Measurements from ENCODE around the gene EDA.

EDA gene

GRCh38 chrX:69615779-69616456 lies at the start of gene EDA:
TSS of gene EDA (plus strand) at chrX:69616113.
- peak; percentile 86 for DNase-seq

GRCh38 chrX:69568828-69569227 lies 47.1 kb upstream of the EDA start:
- DNase-seq: no peak

- DNase-seq: no peak
These were observed 18.5 kb upstream of the EDA start for GRCh38 chrX:69597399-69597798.

- DNase-seq: no peak
These were observed 15.7 kb upstream of the EDA start for GRCh38 chrX:69600182-69600581.

- no peak for DNase-seq
These were observed 12.2 kb upstream of the EDA start for GRCh38 chrX:69603566-69604194.

- DNase-seq: no peak
These were observed 10.4 kb upstream of the EDA start for GRCh38 chrX:69605521-69605920.

GRCh38 chrX:69607616-69608015 lies 8.3 kb upstream of the EDA start:
- DNase-seq: no peak

- DNase-seq: no peak
These were observed 2.0 kb upstream of the EDA start for GRCh38 chrX:69613946-69614345.

- DNase-seq: no peak
These were observed 1.0 kb upstream of the EDA start for GRCh38 chrX:69614886-69615285.

GRCh38 chrX:69615342-69615741 lies 571 bp upstream of the EDA start:
- DNase-seq: no peak

GRCh38 chrX:69616457-69617203 lies 717 bp downstream of the EDA start:
- DNase-seq: no peak

GRCh38 chrX:69618803-69619202 lies 2.9 kb downstream of the EDA start:
- DNase-seq: no peak

- DNase-seq: no peak
These were observed 10.2 kb downstream of the EDA start for GRCh38 chrX:69626129-69626528.

GRCh38 chrX:69627744-69628143 lies 11.8 kb downstream of the EDA start:
- DNase-seq: no peak

GRCh38 chrX:69630147-69630546 lies 14.2 kb downstream of the EDA start:
- no peak for DNase-seq

GRCh38 chrX:69664693-69665092 lies 48.8 kb downstream of the EDA start:
- no peak for DNase-seq

GRCh38 chrX:69670001-69670555 lies 54.2 kb downstream of the EDA start:
- DNase-seq: no peak

- DNase-seq: no peak
These were observed 59.0 kb downstream of the EDA start for GRCh38 chrX:69674891-69675290.

GRCh38 chrX:69705818-69706217 lies 89.9 kb downstream of the EDA start:
- DNase-seq: no peak

- DNase-seq: no peak
These were observed 102.2 kb downstream of the EDA start for GRCh38 chrX:69718102-69718501.

- DNase-seq: no peak
These were observed 108.4 kb downstream of the EDA start for GRCh38 chrX:69724307-69724706.

GRCh38 chrX:69740317-69740716 lies 124.4 kb downstream of the EDA start:
- DNase-seq: no peak

- DNase-seq: peak; percentile 0
These were observed 125.8 kb downstream of the EDA start for GRCh38 chrX:69741721-69742120.

- DNase-seq: no peak
These were observed 130.1 kb downstream of the EDA start for GRCh38 chrX:69746051-69746450.
